HG03521 (cell line): Measurements from ENCODE around the gene CD300C.
"Not testable (repeated sequence)": the region's sequence is repeated elsewhere in the genome, so short reads cannot be mapped to it uniquely, and the experiment has no call there.

Experiments used
- ATAC-seq: cut with Tn5 transposase; IDR thresholded peaks from one replicate; pipeline ENCODE4 v1.9.1; 2021; ENCODE audit warnings: mild to moderate bottlenecking, moderate library complexity; ENCODE audit not compliant: unreplicated experiment

CD300C gene

GRCh38 chr17:74536890-74537289 is 9.0 kb downstream of the CD300C start:
- no peak for ATAC-seq

DNA sequence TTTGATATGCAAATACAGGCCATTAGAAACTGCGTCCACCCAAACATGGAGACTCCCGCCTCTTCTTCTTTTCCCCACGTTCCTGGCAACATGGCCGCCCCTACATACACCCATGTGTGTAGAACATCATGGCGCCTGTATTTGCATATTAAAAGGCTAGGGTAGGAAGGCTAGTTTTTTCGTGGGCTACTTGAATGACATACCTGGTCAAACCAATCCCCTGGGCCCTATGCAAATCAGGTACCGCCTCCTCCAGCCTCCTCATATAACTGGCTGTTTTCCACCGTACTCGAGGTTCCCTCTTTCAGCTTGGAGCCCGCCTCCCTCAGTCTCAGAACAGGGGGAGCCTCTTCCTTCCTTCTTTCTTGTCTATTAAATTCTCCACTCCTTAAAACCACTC is 13.8 kb downstream of the CD300C start:
- ATAC-seq = no peak

GRCh38 chr17:74531231-74531761 is 14.6 kb downstream of the CD300C start, which contains the start of gene CD300LB:
Gene CD300LB, minus strand, starts transcription at chr17:74531475. Its CDS starts 125 bp downstream, at chr17:74531350.
- no peak for ATAC-seq

DNA sequence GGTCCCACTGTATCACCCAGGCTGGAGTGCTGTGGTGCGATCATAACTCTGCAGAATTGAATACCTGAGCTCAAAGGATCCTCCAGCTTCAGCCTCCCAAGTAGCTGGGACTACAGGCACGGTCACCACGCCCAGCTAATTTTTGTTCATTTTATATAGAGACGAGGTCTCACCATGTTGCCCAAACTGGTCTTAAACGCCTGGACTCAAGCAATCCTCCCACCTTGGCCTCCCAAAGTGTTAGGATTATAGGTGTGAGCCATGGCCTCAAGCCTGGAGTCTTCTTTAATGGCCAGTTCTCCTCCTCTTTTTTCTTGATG is 15.1 kb downstream of the CD300C start:
- ATAC-seq = no peak

GRCh38 chr17:74529243-74529642 is 16.7 kb downstream of the CD300C start:
- ATAC-seq = no peak

DNA sequence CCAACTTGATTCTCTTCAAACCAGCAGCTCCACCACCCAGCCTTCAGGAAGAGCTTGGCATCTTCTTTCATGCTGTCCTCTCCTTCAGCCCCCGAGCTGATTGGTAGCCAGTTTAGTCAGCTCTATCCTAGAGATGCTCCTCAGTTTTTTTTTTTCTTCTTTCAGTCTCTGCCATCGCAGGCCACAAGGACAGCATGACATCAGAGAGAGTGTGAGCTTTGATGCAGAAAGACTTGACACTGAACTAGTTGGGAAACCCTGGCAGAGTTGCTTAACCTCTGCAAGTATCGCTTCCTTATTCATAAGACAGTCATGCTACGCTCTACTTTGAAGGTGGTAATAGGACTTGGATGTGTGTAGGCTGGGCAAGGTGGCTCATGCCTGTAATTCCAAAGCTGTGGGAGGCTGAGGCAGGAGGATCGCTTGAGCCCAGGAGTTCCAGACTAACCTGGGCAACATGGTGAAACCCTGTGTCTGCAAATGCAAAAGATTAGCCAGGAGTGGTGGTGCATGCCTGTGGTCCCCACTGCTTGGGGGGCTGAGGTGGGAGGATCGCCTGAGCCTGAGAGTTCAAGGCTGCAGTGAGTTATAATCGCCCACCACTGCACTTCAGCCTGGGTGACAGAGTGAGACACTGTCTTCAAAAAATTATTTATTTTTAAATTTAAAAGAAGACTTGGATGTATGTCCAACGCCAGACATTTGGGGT is 17.3 kb downstream of the CD300C start:
- peak; percentile 80 for ATAC-seq

- no peak for ATAC-seq
These were observed 18.2 kb downstream of the CD300C start for GRCh38 chr17:74527756-74528155.

DNA sequence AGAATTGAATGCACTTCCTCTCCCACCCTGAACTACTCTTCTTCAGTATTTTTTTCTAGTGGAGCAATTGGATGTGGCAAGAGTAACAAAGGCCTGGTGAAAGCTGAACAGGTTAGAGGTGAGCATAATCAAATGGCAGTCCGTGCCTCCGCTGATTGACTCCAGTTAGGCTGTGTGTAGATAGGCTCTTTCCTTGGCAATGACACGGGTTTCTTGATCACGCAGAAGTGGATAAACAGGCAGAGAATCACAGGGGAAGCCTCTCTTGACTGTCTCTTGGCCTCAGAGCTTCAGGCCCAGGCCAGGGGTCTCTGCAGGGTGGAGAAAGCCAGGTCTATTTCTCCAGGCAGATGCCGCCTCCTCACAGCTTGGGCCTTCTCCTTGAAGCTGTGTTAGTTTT is 18.8 kb downstream of the CD300C start:
- no peak for ATAC-seq

DNA sequence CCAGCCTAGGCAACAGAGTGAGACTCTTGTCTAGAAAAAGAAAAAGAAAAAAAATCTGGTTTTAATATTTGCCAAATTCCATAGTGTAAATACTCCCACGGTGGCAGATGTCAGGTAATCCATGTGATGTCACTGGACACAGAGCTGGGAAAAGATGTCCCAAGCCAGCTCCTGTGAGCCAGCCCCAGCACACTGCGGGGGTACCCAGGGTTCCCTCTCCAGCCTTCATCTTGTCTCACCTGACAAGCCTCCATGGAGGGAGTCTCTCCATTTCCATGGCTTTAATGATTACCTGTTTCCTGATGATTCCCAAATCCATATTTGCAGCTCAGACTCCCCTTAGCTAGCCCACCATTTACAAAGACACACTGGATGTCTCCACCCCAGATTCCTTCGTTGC is 19.2 kb downstream of the CD300C start:
- no peak for ATAC-seq

DNA sequence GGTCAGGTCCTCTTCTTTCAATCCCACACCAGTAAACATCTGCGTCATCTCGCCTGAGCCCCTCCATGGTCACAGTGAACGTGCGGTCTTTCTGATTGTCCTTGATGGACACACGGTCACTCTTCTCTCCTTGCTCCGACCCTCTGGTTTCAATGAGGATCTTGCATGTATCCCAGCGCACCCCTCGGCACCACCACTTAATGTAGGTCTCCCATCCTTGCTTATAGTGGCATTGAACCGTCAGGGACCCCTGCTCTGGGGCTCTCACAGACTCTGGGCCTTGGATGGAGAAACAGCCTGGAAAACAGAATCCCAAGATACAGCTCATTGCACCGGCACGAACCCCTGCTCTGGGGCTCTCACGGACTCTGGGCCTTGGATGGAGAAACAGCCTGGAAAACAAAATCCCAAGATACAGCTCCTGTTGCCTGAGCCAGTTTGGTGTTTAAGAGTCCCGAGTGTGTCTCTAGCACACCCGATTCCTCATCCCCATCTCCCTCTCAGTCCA is 20.1 kb downstream of the CD300C start:
- no peak for ATAC-seq

DNA sequence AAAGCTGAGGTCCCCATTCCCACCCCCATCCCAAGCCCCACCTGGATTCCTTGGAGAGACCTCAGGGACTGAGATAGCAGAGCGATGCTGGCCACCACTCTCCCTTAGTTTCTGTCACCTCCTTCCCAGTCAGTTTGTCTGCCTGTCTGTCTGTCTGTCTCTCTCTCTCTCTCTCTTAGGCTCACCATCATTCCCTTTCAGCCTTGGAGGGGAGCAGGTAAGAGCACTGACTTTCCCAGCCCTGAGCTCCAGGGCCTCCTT is 20.5 kb downstream of the CD300C start:
- no peak for ATAC-seq

GRCh38 chr17:74524653-74525464 is 21.1 kb downstream of the CD300C start:
- ATAC-seq = no peak

GRCh38 chr17:74523308-74523707 is 22.6 kb downstream of the CD300C start:
- no peak for ATAC-seq

- ATAC-seq = no peak
These were observed 23.4 kb downstream of the CD300C start for GRCh38 chr17:74522381-74523105.

DNA sequence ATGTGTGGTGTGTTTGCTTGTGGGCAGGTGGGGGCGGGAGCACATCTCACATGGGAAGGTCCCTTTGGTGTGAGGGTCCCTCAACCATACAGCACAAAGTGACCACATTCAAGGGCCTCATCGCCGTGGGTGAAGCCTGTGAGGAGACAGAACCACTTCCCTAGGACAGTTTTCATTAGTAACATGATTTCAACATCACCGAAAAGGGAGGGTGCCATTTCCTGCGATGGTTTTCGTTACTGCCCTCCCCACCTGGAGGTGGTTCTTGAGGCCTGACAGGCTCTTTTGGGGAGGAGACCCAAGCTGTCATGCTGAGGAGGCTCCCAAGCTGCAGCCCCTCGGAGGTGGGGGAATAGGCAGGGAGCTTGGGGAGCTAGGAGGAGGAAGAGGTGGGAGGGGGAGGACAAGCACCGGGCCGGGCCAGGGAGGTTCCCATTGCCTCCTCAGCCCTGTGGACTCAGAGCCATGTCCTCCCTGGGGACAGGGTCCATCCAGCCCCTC is 24.2 kb downstream of the CD300C start:
- ATAC-seq = no peak

- ATAC-seq = no peak
These were observed 25.0 kb downstream of the CD300C start for GRCh38 chr17:74520790-74521480.

DNA sequence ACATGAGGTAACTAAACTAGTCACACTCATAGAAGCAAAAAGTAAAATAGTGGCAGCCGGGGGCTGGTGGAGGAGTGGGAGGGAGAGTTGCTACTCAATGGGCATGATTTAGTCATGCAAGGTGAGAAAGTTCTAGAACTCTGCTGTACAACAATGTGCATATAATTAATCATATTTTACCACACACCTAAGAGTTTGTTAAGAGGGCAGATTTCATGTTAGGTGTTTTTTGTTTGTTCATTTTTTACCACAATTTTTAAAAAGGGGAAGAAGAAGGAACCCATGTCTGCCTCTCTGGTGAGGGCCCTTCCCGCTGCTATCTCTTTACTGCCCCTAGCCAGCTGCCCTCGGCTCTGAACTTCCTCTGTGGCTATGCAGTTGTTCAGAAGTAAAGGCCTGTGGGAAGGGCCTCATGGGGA is 25.9 kb downstream of the CD300C start:
- no peak for ATAC-seq

DNA sequence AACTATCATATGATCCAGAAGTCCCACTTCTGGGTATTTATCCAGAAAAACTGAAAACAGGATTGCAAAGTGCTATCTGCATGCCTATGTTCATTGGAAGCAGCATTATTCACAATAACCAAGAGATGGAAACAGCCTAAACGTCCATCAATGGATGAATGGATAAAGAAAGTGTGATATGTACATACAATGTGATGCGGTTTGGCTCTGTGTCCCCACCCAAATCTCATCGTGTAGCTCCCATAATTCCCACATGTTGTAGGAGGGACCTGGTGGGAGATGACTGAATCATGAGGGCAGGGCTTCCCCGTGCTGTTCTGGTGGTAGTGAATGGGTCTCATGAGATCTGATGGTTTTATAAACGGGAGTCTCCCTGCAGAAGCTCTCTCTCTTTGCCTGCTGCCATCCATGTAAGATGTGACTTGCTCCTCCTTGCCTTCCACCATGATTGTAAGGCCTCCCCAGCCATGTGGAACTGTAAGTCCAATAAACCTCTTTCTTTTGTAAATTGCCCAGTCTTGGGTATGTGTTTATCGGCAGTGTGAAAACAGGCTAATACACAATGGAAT is 27.4 kb downstream of the CD300C start:
- not testable (repeated sequence) for ATAC-seq

GRCh38 chr17:74516561-74517328 is 29.2 kb downstream of the CD300C start:
- no peak for ATAC-seq

DNA sequence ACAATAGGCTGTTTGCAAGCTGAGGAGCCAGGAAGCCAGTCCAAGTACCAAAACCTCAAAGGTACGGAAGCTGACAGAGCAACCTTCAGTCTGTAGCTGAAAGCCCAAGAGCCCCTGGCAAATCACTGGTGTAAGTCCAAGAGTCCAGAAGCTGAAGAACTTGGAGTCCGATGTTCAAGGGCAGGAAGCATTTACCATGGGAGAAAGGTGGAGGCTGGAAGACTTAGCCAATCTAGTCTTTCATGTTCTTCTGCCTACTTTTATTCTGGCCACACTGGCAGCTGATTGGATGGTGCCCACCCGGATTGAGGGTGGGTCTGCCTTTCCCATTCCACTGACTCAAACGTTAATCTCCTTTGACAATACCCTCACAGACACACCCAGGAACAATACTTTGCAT is 30.0 kb downstream of the CD300C start:
- no peak for ATAC-seq
